AG04450 (cell line): ENCODE measurements around the gene GPM6B. TPM values are rescaled to one million over a fixed set of nuclear protein-coding genes. Genes with fewer than 3 reads are reported as not detected.

ENCODE experiments used
- CTCF ChIA-PET: fragments of 300-600, 350-600 bp; formaldehyde crosslinking; extraction: SDS; loops from one replicate; lab custom pipeline; 2022; ENCODE audit warnings: antibody characterized with exemption, inconsistent platforms; lab: Charles Lee
- POLR2A ChIA-PET: fragments of 350-600 bp; formaldehyde crosslinking; extraction: SDS; loops from one replicate; lab custom pipeline; 2021; ENCODE audit warnings: antibody characterized with exemption, inconsistent platforms; lab: Yijun Ruan, JAX
- DNase-seq: peaks from one replicate; pipeline ENCODE4 v3.0.0-alpha.2; 2011; ENCODE audit warnings: low read depth, low spot score
- H3K27ac ChIP-seq: one replicate; pipeline ENCODE4 v1.5.1; 2012; ENCODE audit warnings: low read depth, low read length, control low read depth
- H3K27me3 ChIP-seq: one replicate; pipeline ENCODE4 v1.6.0; 2012; ENCODE audit warnings: low read length; ENCODE audit not compliant: control insufficient read depth, insufficient read depth
- H3K4me3 ChIP-seq: 2 replicates; pipeline ENCODE4 v1.5.1; 2011; ENCODE audit warnings: mild to moderate bottlenecking, low read depth, low read length, control low read depth
- H3K9me3 ChIP-seq: 2 replicates; pipeline ENCODE4 v1.5.1; 2012; ENCODE audit warnings: low read length; ENCODE audit not compliant: control insufficient read depth, insufficient read depth
- CTCF ChIP-seq: IDR thresholded peaks from 2 replicates; pipeline ENCODE4 v1.5.1; 2011; ENCODE audit warnings: low read depth, low read length, control low read depth, inconsistent platforms
- polyA plus RNA-seq: library from polyadenylated mRNA; depleted of rRNA; stranded (reverse); fragments of >200 nt; gene quantifications from 2 replicates; pipeline ENCODE4 v1.2.3, GENCODE V29; 2011

GPM6B gene
- polyA plus RNA-seq, 1 experiment: 0.67 TPM

- POLR2A ChIA-PET: no interaction called here
- CTCF ChIA-PET: no interaction called here
- TF ChIP-seq CTCF: no peak
- no peaks in the 10 kb centered on the region for H3K9me3 ChIP-seq
- no peak overlapping the region for H3K4me3 ChIP-seq
- H3K27me3 ChIP-seq: no peaks in the 10 kb centered on the region
- no peak for DNase-seq
- no peak overlapping the region for H3K27ac ChIP-seq
Measured at GRCh38 chrX:13790206-13791131, 26.4 kb downstream of the GPM6B start.

GRCh38 chrX:13786048-13786447, 30.8 kb downstream of the GPM6B start:
- CTCF ChIA-PET: no interaction called here
- TF ChIP-seq CTCF: no peak
- POLR2A ChIA-PET: no interaction called here
- no peak for DNase-seq
- no peak overlapping the region for H3K27ac ChIP-seq
- no peaks in the 10 kb centered on the region for H3K27me3 ChIP-seq
- no peaks in the 10 kb centered on the region for H3K9me3 ChIP-seq
- no peak overlapping the region for H3K4me3 ChIP-seq

- Histone ChIP-seq H3K27me3 (no peaks in the 10 kb centered on the region), H3K9me3 (no peaks in the 10 kb centered on the region), H3K27ac (no peak overlapping the region), H3K4me3 (no peak overlapping the region)
- ChIA-PET CTCF (no interaction called here), POLR2A (no interaction called here)
- no peak for TF ChIP-seq CTCF
- DNase-seq: no peak
Measured at GRCh38 chrX:13780868-13781427, 35.9 kb downstream of the GPM6B start.

- POLR2A ChIA-PET: no interaction called here
- DNase-seq: no peak
- CTCF ChIA-PET: no interaction called here
- Histone ChIP-seq H3K9me3 (no peaks in the 10 kb centered on the region), H3K27me3 (no peaks in the 10 kb centered on the region), H3K27ac (no peak overlapping the region), H3K4me3 (no peak overlapping the region)
- no peak for TF ChIP-seq CTCF
Measured at GRCh38 chrX:13778916-13779315, 38.0 kb downstream of the GPM6B start.

- ChIA-PET POLR2A (interaction anchor here (0.6 kb wide), 1 partner anchor 253 kb away, joined by 3 read pairs; the partner anchor contains the start of gene GEMIN8), CTCF (interaction anchor here (0.6 to 1.2 kb wide), 4 partner anchors 15 to 983 kb away, joined by 3 read pairs; no protein-coding TSS in a partner anchor)
- Histone ChIP-seq H3K27me3 (no peaks in the 10 kb centered on the region), H3K4me3 (no peak overlapping the region), H3K27ac (no peak overlapping the region), H3K9me3 (no peaks in the 10 kb centered on the region)
- no peak for DNase-seq
- no peak for TF ChIP-seq CTCF
Measured at GRCh38 chrX:13776387-13776786, 40.5 kb downstream of the GPM6B start.
